Activated T-cell treated with anti-CD3 and anti-CD28 coated beads for 4 hours (primary cell): ENCODE results near the gene SLC44A1.

Source experiments
- DNase-seq: peaks from one replicate; pipeline ENCODE4 v3.0.0-alpha.2; 2020

SLC44A1 gene

GRCh38 chr9:105306351-105307140 is 62.1 kb downstream of the SLC44A1 start:
- no peak for DNase-seq

- no peak for DNase-seq
Measured at GRCh38 chr9:105307591-105308130, 63.2 kb downstream of the SLC44A1 start.

- no peak for DNase-seq
Measured at GRCh38 chr9:105308461-105309341, 64.2 kb downstream of the SLC44A1 start.

- DNase-seq: no peak
Measured at GRCh38 chr9:105309531-105309931, 65.1 kb downstream of the SLC44A1 start.

- no peak for DNase-seq
Measured at GRCh38 chr9:105311306-105311705, 66.9 kb downstream of the SLC44A1 start.

GRCh38 chr9:105313238-105313637 is 68.8 kb downstream of the SLC44A1 start:
- no peak for DNase-seq

GRCh38 chr9:105316703-105317102 is 72.3 kb downstream of the SLC44A1 start:
- DNase-seq: no peak

GRCh38 chr9:105318729-105319191 is 74.3 kb downstream of the SLC44A1 start:
- DNase-seq: no peak

GRCh38 chr9:105319202-105319813 is 74.9 kb downstream of the SLC44A1 start:
- no peak for DNase-seq

GRCh38 chr9:105320568-105320967 is 76.1 kb downstream of the SLC44A1 start:
- DNase-seq: no peak

GRCh38 chr9:105328296-105328695 is 83.8 kb downstream of the SLC44A1 start:
- DNase-seq: no peak

- no peak for DNase-seq
Measured at GRCh38 chr9:105328872-105329718, 84.6 kb downstream of the SLC44A1 start.

- DNase-seq: no peak
Measured at GRCh38 chr9:105329719-105330062, 85.2 kb downstream of the SLC44A1 start.

- DNase-seq: no peak
Measured at GRCh38 chr9:105330201-105330600, 85.8 kb downstream of the SLC44A1 start.

GRCh38 chr9:105330755-105331154 is 86.3 kb downstream of the SLC44A1 start:
- DNase-seq: no peak

GRCh38 chr9:105331160-105331559 is 86.7 kb downstream of the SLC44A1 start:
- no peak for DNase-seq

GRCh38 chr9:105331755-105332154 is 87.3 kb downstream of the SLC44A1 start:
- DNase-seq: no peak

GRCh38 chr9:105332471-105332870 is 88.0 kb downstream of the SLC44A1 start:
- no peak for DNase-seq

GRCh38 chr9:105333076-105333475 is 88.6 kb downstream of the SLC44A1 start:
- DNase-seq: no peak

- DNase-seq: no peak
Measured at GRCh38 chr9:105333811-105334210, 89.4 kb downstream of the SLC44A1 start.

- no peak for DNase-seq
Measured at GRCh38 chr9:105338308-105338707, 93.9 kb downstream of the SLC44A1 start.

- no peak for DNase-seq
Measured at GRCh38 chr9:105339849-105340248, 95.4 kb downstream of the SLC44A1 start.
